K562 (cell line): Measurements from ENCODE around the gene NCL. TPM values are rescaled to one million over a fixed set of nuclear protein-coding genes. Genes with fewer than 3 reads are reported as not detected.

Experiments used
- DDX20 ChIP-seq: fragments of 450-650 bp; IDR thresholded peaks from 2 replicates; pipeline ENCODE4 v1.6.1; 2016; ENCODE audit warnings: missing genetic modification characterization, low read depth, mild to moderate bottlenecking, missing compliant biosample characterization, moderate library complexity
- FOSL1 ChIP-seq: fragments of 200-800 bp; sonication (Bioruptor generic); conservative IDR thresholded peaks from 2 replicates; pipeline ENCODE4 v1.6.1; 2016; ENCODE audit warnings: missing genetic modification characterization, missing compliant biosample characterization
- MAZ ChIP-seq, 2 experiments: fragments of 450-650 bp in 1 of 2; sonication (generic) in 1 of 2; formaldehyde crosslinking; IDR thresholded peaks in 1 of 2; conservative IDR thresholded peaks in 1 of 2; 2 replicates each; pipeline versions ENCODE4 v1.4.0 to v1.5.0; 2020; ENCODE audit warnings: mild to moderate bottlenecking in 1 of 2, missing genetic modification reagents in 1 of 2
- NFATC3 ChIP-seq: fragments of 450-650 bp; IDR thresholded peaks from 2 replicates; pipeline ENCODE4 v1.6.1; 2017; ENCODE audit warnings: mild to moderate bottlenecking
- NR2C1 ChIP-seq, 2 experiments: fragments of 450-650 bp; IDR thresholded peaks; 2 replicates each; pipeline ENCODE4 v1.6.1; 2017; ENCODE audit warnings: mild to moderate bottlenecking in 2 of 2, antibody characterized with exemption in 1 of 2, inconsistent platforms in 1 of 2, missing compliant biosample characterization in 1 of 2, missing genetic modification characterization in 1 of 2
- POLR2B ChIP-seq: fragments of 450-650 bp; IDR thresholded peaks from 2 replicates; pipeline ENCODE4 v1.6.1; 2018; ENCODE audit warnings: low read depth; ENCODE audit not compliant: partially characterized antibody
- RBM17 ChIP-seq: fragments of 200-400 bp; formaldehyde crosslinking; IDR thresholded peaks from 2 replicates; pipeline ENCODE4 v1.6.1; 2017; ENCODE audit warnings: low read depth, mild to moderate bottlenecking, low read length, borderline replicate concordance
- ZKSCAN3 ChIP-seq: fragments of 250-450 bp; sonication (Bioruptor Pico); IDR thresholded peaks from 2 replicates; pipeline ENCODE4 v1.4.0; 2020
- ZKSCAN8 ChIP-seq: fragments of 200-800 bp; sonication (Bioruptor generic); IDR thresholded peaks from 2 replicates; pipeline ENCODE4 v1.6.1; 2016; ENCODE audit warnings: missing genetic modification characterization, missing compliant biosample characterization
- ZNF133 ChIP-seq: fragments of 250-450 bp; sonication (Bioruptor Pico); IDR thresholded peaks from 2 replicates; pipeline ENCODE4 v1.4.0; 2020; ENCODE audit warnings: mild to moderate bottlenecking
- ZNF444 ChIP-seq: fragments of 250-450 bp; sonication (Bioruptor Pico); IDR thresholded peaks from 2 replicates; pipeline ENCODE4 v1.4.0; 2020; ENCODE audit warnings: mild to moderate bottlenecking, moderate library complexity
- ZNF785 ChIP-seq: fragments of 250-450 bp; sonication (Bioruptor Pico); IDR thresholded peaks from 2 replicates; pipeline ENCODE4 v1.4.0; 2020; ENCODE audit warnings: mild to moderate bottlenecking
- polyA plus RNA-seq, 8 experiments: library from polyadenylated mRNA; depleted of rRNA in 4 of 8; stranded (reverse) in 5 of 8; unstranded in 3 of 8; fragments of >200 nt; fragmentation: Nextera tagmentation in 2 of 8; fragmentation: Illumina TruSeq in 1 of 8; extraction: Ambion mirVana in 2 of 8; extraction: Trizol in 1 of 8; gene quantifications; 2 replicates each; pipeline versions ENCODE4 v1.2.1 to v1.2.3, GENCODE V29; 2011 to 2014; ENCODE audit warnings: inconsistent platforms in 1 of 8, missing spikeins in 1 of 8
- total RNA-seq, 7 experiments: library from RNA; depleted of rRNA in 6 of 7; stranded (reverse); fragments of >200 nt in 6 of 7; fragmentation: Illumina TruSeq in 2 of 7; extraction: Trizol in 2 of 7; gene quantifications; 2 replicates each; pipeline versions ENCODE4 v1.2.1 to v1.2.3, GENCODE V29; 2011 to 2021; ENCODE audit warnings: low replicate concordance in 1 of 7
- TF ChIP-seq, protein P1 (sequence below), 2 experiments: fragments of 450-650 bp; formaldehyde crosslinking in 1 of 2; IDR thresholded peaks; 2 replicates each; pipeline versions ENCODE4 v1.4.0 to v1.6.1; 2014 to 2020; ENCODE audit warnings: mild to moderate bottlenecking in 2 of 2, borderline replicate concordance in 1 of 2, low read depth in 1 of 2
- TF ChIP-seq, protein P2 (sequence below): fragments of 250-450 bp; sonication (Bioruptor Pico); IDR thresholded peaks from 2 replicates; pipeline ENCODE4 v1.4.0; 2020; ENCODE audit warnings: mild to moderate bottlenecking, moderate library complexity
- TF ChIP-seq, protein P3 (sequence below): sonication (generic); formaldehyde crosslinking; IDR thresholded peaks from 2 replicates; pipeline ENCODE4 v1.8.1; 2023; ENCODE audit warnings: mild to moderate bottlenecking, missing genetic modification reagents, moderate library complexity

The NCL gene
- total and polyA plus RNA-seq, 9 of the 15 experiments (the other 6 are each of a cell fraction or from before 2014, with no cell fraction given) = 80.9 to 732 (median 361) TPM

DNA sequence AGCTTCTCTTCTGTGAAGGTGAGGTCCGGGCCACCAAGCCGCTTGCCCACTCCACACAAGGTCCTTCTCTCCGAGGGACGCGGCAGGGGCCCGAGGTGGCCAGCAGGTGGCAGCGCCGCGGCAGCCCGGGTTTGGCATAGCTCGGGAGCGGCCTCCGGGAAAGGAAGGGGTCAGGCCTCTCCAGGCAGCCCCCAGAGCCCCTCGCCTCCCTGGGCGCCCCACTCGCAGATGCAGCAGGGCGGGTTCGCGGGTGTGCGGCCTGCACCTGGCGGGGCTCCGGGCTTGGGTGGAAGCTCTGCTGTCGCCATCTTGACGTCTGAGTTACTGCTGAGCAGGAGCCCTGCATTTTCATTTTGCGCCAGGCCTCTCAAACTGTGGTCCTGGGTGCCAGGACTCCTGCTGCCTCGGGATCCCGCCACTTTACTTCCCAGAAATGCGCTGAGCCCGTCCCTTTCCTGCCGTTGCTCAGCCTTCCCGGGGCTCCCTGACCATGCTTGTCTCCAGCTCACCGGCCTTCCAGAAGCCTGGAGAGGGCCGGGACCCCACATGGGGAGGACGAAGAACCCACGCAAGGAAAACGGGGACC is 18.6 kb upstream of the NCL start (continued):
- TF ChIP-seq DDX20 (tag) (no peak), MAZ (CRISPR knock-in tag; conservative IDR thresholded peaks at IDR 0.05 in 1 of 2, IDR thresholded peaks at IDR 0.05 in 1 of 2) (no peak), ZNF444 (CRISPR knock-in tag) (no peak), FOSL1 (tag) (no peak), RBM17 (no peak), ZKSCAN3 (no peak), NR2C1 (IDR thresholded peaks at IDR 0.05) (no peak), NR2C1 (tag; IDR thresholded peaks at IDR 0.05) (no peak), POLR2B (no peak), ZNF785 (no peak), NFATC3 (no peak), ZKSCAN8 (CRISPR knock-in tag) (no peak), ZNF133 (CRISPR knock-in tag) (no peak)
- TF ChIP-seq, protein P1, sequence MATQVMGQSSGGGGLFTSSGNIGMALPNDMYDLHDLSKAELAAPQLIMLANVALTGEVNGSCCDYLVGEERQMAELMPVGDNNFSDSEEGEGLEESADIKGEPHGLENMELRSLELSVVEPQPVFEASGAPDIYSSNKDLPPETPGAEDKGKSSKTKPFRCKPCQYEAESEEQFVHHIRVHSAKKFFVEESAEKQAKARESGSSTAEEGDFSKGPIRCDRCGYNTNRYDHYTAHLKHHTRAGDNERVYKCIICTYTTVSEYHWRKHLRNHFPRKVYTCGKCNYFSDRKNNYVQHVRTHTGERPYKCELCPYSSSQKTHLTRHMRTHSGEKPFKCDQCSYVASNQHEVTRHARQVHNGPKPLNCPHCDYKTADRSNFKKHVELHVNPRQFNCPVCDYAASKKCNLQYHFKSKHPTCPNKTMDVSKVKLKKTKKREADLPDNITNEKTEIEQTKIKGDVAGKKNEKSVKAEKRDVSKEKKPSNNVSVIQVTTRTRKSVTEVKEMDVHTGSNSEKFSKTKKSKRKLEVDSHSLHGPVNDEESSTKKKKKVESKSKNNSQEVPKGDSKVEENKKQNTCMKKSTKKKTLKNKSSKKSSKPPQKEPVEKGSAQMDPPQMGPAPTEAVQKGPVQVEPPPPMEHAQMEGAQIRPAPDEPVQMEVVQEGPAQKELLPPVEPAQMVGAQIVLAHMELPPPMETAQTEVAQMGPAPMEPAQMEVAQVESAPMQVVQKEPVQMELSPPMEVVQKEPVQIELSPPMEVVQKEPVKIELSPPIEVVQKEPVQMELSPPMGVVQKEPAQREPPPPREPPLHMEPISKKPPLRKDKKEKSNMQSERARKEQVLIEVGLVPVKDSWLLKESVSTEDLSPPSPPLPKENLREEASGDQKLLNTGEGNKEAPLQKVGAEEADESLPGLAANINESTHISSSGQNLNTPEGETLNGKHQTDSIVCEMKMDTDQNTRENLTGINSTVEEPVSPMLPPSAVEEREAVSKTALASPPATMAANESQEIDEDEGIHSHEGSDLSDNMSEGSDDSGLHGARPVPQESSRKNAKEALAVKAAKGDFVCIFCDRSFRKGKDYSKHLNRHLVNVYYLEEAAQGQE (IDR thresholded peaks at IDR 0.05; ENCODE audit: borderline replicate concordance) = 0 out of 2 replicates have a peak, but pooled peaks have one; percentile 15
- TF ChIP-seq, protein P1 (CRISPR knock-in tag; IDR thresholded peaks at IDR 0.05; ENCODE audit: low read depth) = no peak
- TF ChIP-seq, protein P2, sequence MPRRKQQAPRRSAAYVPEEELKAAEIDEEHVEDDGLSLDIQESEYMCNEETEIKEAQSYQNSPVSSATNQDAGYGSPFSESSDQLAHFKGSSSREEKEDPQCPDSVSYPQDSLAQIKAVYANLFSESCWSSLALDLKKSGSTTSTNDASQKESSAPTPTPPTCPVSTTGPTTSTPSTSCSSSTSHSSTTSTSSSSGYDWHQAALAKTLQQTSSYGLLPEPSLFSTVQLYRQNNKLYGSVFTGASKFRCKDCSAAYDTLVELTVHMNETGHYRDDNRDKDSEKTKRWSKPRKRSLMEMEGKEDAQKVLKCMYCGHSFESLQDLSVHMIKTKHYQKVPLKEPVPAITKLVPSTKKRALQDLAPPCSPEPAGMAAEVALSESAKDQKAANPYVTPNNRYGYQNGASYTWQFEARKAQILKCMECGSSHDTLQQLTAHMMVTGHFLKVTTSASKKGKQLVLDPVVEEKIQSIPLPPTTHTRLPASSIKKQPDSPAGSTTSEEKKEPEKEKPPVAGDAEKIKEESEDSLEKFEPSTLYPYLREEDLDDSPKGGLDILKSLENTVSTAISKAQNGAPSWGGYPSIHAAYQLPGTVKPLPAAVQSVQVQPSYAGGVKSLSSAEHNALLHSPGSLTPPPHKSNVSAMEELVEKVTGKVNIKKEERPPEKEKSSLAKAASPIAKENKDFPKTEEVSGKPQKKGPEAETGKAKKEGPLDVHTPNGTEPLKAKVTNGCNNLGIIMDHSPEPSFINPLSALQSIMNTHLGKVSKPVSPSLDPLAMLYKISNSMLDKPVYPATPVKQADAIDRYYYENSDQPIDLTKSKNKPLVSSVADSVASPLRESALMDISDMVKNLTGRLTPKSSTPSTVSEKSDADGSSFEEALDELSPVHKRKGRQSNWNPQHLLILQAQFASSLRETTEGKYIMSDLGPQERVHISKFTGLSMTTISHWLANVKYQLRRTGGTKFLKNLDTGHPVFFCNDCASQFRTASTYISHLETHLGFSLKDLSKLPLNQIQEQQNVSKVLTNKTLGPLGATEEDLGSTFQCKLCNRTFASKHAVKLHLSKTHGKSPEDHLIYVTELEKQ (CRISPR knock-in tag) = no peak
- TF ChIP-seq, protein P3, sequence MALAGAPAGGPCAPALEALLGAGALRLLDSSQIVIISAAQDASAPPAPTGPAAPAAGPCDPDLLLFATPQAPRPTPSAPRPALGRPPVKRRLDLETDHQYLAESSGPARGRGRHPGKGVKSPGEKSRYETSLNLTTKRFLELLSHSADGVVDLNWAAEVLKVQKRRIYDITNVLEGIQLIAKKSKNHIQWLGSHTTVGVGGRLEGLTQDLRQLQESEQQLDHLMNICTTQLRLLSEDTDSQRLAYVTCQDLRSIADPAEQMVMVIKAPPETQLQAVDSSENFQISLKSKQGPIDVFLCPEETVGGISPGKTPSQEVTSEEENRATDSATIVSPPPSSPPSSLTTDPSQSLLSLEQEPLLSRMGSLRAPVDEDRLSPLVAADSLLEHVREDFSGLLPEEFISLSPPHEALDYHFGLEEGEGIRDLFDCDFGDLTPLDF = no peak
